Astrocyte of the spinal cord (primary cell): Measurements from ENCODE around the gene INTS6.
A peak's percentile ranks its signal among the peaks of the same experiment; 100 is the strongest.

Experiments used
- DNase-seq: peaks from one replicate; pipeline ENCODE4 v3.0.0; 2011; ENCODE audit warnings: low read depth, low spot score
- H3K4me3 ChIP-seq: 2 replicates; pipeline ENCODE4 v1.5.1; 2011; ENCODE audit warnings: low read depth, mild to moderate bottlenecking, low read length, moderate library complexity
- CTCF ChIP-seq: IDR thresholded peaks from 2 replicates; pipeline ENCODE4 v1.5.1; 2012; ENCODE audit warnings: low read depth, mild to moderate bottlenecking, low read length, inconsistent platforms
- in situ Hi-C: cut with HindIII; loops from 2 replicates; pipeline ENCODE4 v1.10.0; 2017; ENCODE audit warnings: low sequenced_read_pairs

INTS6 gene

GRCh38 chr13:51477653-51478324 lies 25.0 kb upstream of the INTS6 start:
- H3K4me3 ChIP-seq, result no peak overlapping the region
- TF ChIP-seq CTCF, result no peak
- in situ Hi-C loops, result no loop called here
- no peak for DNase-seq

DNA sequence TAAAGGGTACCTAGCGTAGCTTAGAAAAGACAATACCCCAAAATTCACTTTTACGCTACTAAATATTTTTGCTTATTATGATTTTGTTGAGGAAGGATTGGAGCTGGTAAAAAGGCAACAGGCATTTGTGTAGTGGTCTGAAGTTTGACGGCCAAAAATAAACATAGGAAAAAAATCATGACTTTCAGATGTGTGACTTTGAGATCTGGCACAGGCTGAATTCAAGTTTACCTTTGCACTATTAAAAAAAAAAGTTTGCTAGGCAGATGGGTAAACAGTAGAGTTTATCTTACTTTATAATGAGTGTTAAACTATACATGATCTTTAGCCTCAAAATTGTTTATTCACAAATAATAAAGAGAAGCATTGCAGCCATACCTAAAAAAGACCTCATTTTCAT lies 24.3 kb upstream of the INTS6 start:
- DNase-seq, result no peak
- in situ Hi-C loops, result no loop called here
- H3K4me3 ChIP-seq, result no peak overlapping the region
- no peak for TF ChIP-seq CTCF

DNA sequence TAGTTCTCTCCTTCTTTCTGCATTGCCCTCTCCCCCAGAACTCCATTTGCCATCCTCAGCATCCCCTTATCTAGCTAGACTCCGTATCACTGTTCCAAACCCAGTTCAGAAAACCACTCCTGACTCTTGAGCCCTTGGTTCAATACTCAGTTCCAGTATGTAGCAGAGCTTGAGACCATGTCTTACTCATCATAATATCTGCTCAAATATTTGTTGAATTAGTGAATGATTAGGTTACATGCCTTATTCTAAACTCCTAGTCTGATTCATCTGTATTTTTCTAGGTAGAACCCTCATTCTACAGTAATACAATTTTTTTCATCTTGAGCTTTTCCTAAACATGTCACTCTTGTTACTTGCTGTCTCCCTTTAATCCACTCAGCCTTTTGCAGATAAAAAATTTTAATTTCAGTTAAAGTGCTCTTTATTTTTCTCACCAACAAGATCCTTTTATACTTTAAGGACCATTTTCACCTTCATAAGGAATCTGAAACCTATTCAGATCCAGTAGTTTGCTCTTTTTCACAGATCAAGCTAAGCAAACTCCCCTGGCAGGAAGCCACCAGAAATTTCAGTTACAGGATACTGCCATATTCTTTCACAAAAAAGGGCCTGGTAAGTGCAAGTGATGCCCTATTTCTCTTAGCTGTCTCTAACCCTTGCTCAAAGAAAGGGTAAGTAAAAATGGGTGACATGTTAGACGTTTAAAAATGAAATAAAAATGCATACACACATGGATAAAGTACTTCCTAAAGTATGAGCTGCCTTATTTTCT lies 23.1 kb upstream of the INTS6 start:
- DNase-seq, result peak; percentile 6
- TF ChIP-seq CTCF, result no peak
- no peak overlapping the region for H3K4me3 ChIP-seq
- in situ Hi-C loops, result no loop called here

DNA sequence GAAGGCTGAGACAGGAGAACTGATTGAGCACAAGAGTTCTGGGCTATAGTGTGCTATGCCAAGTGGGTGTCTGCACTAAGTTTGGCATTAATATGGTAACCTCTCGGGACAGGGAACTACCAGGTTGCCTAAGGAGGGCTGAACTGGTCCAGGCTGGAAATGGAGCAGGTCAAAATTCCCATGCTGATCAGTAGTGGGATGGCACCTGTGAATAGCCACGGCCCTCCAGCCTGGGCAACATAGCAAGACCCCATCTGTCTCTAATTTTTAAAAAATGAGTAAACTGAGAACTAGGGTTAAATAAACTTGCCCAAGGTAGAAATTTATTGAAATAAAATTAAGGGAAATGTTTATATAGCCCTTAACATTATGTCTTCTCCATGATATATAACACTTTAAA lies 17.0 kb upstream of the INTS6 start:
- no peak for TF ChIP-seq CTCF
- in situ Hi-C loops, result no loop called here
- H3K4me3 ChIP-seq, result no peak overlapping the region
- no peak for DNase-seq

DNA sequence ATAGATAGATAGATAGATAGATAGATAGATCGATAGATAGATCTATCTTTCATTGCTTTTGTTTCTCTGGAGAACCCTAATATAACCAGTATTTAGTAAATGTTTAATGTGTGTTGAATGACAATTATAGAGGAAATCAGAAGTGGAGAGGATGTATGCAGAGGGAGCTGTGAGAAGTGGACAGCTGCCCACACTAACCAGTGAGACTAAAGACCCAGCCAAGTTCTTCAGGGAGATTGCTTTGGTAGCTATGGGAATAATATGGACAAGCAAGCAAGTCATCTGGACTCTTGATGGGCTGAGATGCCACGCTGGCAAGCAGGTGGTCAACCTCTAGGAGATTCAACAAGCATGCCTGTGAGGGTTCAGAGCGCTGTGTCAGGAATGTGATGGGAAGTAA lies 14.9 kb upstream of the INTS6 start:
- no peak for DNase-seq
- H3K4me3 ChIP-seq, result no peak overlapping the region
- TF ChIP-seq CTCF, result no peak
- in situ Hi-C loops, result no loop called here

DNA sequence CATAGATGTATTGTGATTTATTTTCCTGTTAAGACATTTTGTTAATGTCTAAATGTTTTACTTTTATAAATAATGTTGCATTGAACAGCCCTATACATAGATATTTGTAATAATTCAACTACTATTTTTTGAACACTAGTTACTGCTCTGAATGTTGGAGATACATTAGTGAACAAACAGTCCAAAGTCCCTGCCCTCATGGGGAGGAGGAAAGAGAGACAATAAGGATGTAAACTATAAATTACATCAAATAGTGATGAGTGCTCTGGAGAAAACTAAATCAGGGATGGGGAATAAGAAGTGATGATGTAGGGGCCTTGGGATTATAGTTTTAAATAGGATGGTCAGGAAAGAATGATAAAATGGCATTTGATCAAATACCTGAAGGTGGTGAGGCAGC lies 12.3 kb upstream of the INTS6 start:
- H3K4me3 ChIP-seq, result no peak overlapping the region
- TF ChIP-seq CTCF, result no peak
- no peak for DNase-seq
- in situ Hi-C loops, result no loop called here
